Activated CD8-positive, alpha-beta T cell treated with anti-CD3 and anti-CD28 coated beads for 36 hours (primary cell): ENCODE data around the gene KCNIP4. TPM values are rescaled to one million over a fixed set of nuclear protein-coding genes. Genes with fewer than 3 reads are reported as not detected.

ENCODE experiments used
- ATAC-seq: fragments of 200-7000 bp; cut with Tn5 transposase; one replicate; pipeline ENCODE4 v1.10.0; 2021; ENCODE audit warnings: mild to moderate bottlenecking, moderate library complexity
- CTCF ChIA-PET: fragments of 350-600 bp; sonication (Branson Sonifier 250); formaldehyde crosslinking; loops from one replicate; lab custom pipeline; 2021; ENCODE audit warnings: antibody characterized with exemption; lab: Charles Lee
- POLR2A ChIA-PET: fragments of 350-600 bp; sonication (Branson Sonifier 250); formaldehyde crosslinking; loops from one replicate; lab custom pipeline; 2021; ENCODE audit warnings: antibody characterized with exemption; lab: Charles Lee
- DNase-seq: peaks from one replicate; pipeline ENCODE4 v3.0.0-alpha.2; 2020
- H3K27ac Mint-ChIP-seq: one replicate; pipeline ENCODE4 v1.8.0; 2021; ENCODE audit warnings: mild to moderate bottlenecking, mixed read lengths
- H3K27me3 Mint-ChIP-seq: one replicate; pipeline ENCODE4 v1.8.0; 2021; ENCODE audit warnings: mixed read lengths
- H3K36me3 Mint-ChIP-seq: one replicate; pipeline ENCODE4 v1.8.0; 2021; ENCODE audit warnings: low read depth, mixed read lengths
- H3K4me1 Mint-ChIP-seq: one replicate; pipeline ENCODE4 v1.8.0; 2021; ENCODE audit warnings: low read depth, mixed read lengths
- H3K4me3 Mint-ChIP-seq: one replicate; pipeline ENCODE4 v1.8.0; 2021; ENCODE audit warnings: mild to moderate bottlenecking, moderate library complexity, mixed read lengths
- H3K9me3 Mint-ChIP-seq: one replicate; pipeline ENCODE4 v1.8.0; 2021; ENCODE audit warnings: mixed read lengths
- intact Hi-C: fragments of 100-400 bp; cut with micrococcal nuclease; formaldehyde crosslinking; loops from one replicate; pipeline ENCODE4 v1.10.0; 2022
- total RNA-seq, 2 experiments: library from RNA; stranded (reverse); gene quantifications; one replicate each; pipeline ENCODE4 v1.2.3, GENCODE V29; 2021
- TF ChIP-seq, protein P1 (sequence below): fragments of 200-600 bp; IDR thresholded peaks from one replicate; pipeline ENCODE4 v1.8.0; 2022; ENCODE audit warnings: antibody characterized with exemption, mild to moderate bottlenecking

KCNIP4 gene
- total RNA-seq, 2 experiments from 2014 or later = not detected

GRCh38 chr4:21226637-21227538 lies 721.7 kb downstream of the KCNIP4 start:
- ChIA-PET POLR2A (no interaction called here), CTCF (no interaction called here)
- no peak for ATAC-seq
- H3K4me3 Mint-ChIP-seq = no peak overlapping the region
- DNase-seq = no peak
- H3K9me3 Mint-ChIP-seq = peaks cover 3% of the 10 kb centered on the region
- no peaks in the 10 kb centered on the region for H3K4me1 Mint-ChIP-seq
- H3K36me3 Mint-ChIP-seq = no peaks in the 10 kb centered on the region
- intact Hi-C loops = no loop called here
- TF ChIP-seq, protein P1, sequence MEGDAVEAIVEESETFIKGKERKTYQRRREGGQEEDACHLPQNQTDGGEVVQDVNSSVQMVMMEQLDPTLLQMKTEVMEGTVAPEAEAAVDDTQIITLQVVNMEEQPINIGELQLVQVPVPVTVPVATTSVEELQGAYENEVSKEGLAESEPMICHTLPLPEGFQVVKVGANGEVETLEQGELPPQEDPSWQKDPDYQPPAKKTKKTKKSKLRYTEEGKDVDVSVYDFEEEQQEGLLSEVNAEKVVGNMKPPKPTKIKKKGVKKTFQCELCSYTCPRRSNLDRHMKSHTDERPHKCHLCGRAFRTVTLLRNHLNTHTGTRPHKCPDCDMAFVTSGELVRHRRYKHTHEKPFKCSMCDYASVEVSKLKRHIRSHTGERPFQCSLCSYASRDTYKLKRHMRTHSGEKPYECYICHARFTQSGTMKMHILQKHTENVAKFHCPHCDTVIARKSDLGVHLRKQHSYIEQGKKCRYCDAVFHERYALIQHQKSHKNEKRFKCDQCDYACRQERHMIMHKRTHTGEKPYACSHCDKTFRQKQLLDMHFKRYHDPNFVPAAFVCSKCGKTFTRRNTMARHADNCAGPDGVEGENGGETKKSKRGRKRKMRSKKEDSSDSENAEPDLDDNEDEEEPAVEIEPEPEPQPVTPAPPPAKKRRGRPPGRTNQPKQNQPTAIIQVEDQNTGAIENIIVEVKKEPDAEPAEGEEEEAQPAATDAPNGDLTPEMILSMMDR = no peak
- no peaks in the 10 kb centered on the region for H3K27me3 Mint-ChIP-seq
- no peak overlapping the region for H3K27ac Mint-ChIP-seq

DNA sequence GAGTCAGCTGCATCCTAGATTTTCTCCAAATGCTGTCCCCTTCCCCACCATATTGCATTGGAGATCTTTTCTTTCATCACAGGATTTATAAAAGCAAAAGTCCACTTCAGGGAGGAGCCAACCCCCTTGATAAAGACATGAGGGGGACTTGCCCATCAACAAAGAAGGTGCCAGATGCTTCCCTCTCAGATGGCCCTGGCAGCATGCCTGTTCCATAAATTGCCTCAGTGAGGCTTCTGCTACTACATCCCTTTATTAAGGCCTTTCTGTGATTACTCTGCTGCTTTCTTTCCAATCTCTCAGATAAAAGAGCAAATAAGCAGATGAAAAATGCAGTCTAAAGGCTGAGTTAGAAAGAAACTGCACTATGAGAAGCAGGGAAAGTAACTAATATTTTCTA lies 736.7 kb downstream of the KCNIP4 start:
- Mint-ChIP-seq H3K9me3 (no peaks in the 10 kb centered on the region), H3K27me3 (no peaks in the 10 kb centered on the region), H3K27ac (no peak overlapping the region), H3K4me1 (no peaks in the 10 kb centered on the region), H3K4me3 (no peak overlapping the region), H3K36me3 (no peaks in the 10 kb centered on the region)
- DNase-seq = no peak
- CTCF ChIA-PET = no interaction called here
- TF ChIP-seq, protein P1 = no peak
- ATAC-seq = no peak
- POLR2A ChIA-PET = no interaction called here
- intact Hi-C loops = no loop called here

DNA sequence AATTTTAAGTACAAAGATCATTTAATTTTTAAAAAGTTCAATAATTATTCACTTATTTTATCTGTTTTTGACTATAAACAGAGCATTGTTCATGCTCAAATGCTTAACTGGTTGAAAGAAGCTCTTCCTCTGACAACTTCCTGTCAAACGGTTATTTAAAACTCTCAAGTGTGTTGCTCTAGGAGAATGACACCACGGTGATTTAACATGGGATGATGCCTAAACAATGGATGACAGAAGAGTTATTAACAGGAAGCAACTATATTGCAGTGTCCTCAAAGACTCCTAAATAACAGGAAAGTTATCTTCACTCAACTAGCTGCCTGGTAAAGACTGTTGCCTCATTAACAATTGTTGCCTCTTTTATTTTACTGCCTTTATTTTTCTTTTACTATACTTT lies 738.7 kb downstream of the KCNIP4 start:
- Mint-ChIP-seq H3K36me3 (no peaks in the 10 kb centered on the region), H3K27me3 (no peaks in the 10 kb centered on the region), H3K27ac (no peak overlapping the region), H3K4me1 (no peaks in the 10 kb centered on the region), H3K9me3 (no peaks in the 10 kb centered on the region), H3K4me3 (no peak overlapping the region)
- ChIA-PET POLR2A (no interaction called here), CTCF (no interaction called here)
- no peak for DNase-seq
- ATAC-seq = no peak
- TF ChIP-seq, protein P1 = no peak
- intact Hi-C loops = no loop called here

DNA sequence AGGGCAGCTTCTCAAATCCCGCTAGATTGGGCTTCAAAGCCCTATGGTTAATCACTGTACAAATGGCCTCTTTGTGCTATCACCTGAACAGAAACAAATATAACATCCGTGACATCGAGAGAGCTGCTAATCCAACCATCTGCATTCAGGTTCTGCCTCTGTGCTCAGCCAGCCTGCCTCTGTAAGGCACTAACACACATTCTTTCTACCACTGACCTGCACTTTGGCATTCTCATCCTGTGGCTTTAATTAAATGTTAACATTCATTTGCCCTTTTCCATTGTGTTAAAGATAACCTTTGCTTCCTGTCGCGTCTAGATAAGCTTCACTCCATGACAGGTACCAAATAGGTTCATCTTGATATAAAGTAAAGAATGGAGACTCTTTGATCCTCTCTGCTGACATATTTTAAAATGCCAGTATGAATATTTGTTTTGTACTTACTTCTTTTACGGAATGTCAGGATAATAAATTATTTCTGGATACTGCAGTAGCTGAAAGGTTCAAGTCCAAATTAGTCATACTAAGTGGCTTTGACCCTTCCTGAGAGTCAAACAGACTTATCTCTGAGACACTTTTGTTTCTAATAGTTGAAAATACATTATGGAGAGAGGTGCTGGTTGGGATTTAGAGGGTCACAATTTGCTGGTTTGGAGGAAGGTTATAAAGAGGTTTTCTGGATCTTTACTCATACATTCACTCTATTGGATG lies 742.6 kb downstream of the KCNIP4 start:
- TF ChIP-seq, protein P1 = no peak
- Mint-ChIP-seq H3K27ac (no peak overlapping the region), H3K27me3 (no peaks in the 10 kb centered on the region), H3K9me3 (peaks cover 2% of the 10 kb centered on the region), H3K4me1 (no peaks in the 10 kb centered on the region), H3K36me3 (no peaks in the 10 kb centered on the region), H3K4me3 (no peak overlapping the region)
- DNase-seq (no peak), ATAC-seq (no peak)
- ChIA-PET CTCF (no interaction called here), POLR2A (no interaction called here)
- intact Hi-C loops = no loop called here

- intact Hi-C loops = no loop called here
- peaks cover 4% of the 10 kb centered on the region for H3K9me3 Mint-ChIP-seq
- H3K27me3 Mint-ChIP-seq = no peaks in the 10 kb centered on the region
- no peaks in the 10 kb centered on the region for H3K36me3 Mint-ChIP-seq
- DNase-seq (no peak), ATAC-seq (no peak)
- POLR2A ChIA-PET = no interaction called here
- H3K27ac Mint-ChIP-seq = no peak overlapping the region
- TF ChIP-seq, protein P1 = no peak
- CTCF ChIA-PET = no interaction called here
- no peaks in the 10 kb centered on the region for H3K4me1 Mint-ChIP-seq
- no peak overlapping the region for H3K4me3 Mint-ChIP-seq
Observed at GRCh38 chr4:21203416-21203815, 745.2 kb downstream of the KCNIP4 start.
